Motor neuron (in vitro differentiated cells): ENCODE data around the gene MPPE1. TPM values are rescaled to one million over a fixed set of nuclear protein-coding genes. Genes with fewer than 3 reads are reported as not detected.
"Not testable (repeated sequence)": the region's sequence is repeated elsewhere in the genome, so short reads cannot be mapped to it uniquely, and the experiment has no call there.

ENCODE experiments used
- ATAC-seq, 8 experiments: fragments of 200-7000 bp; cut with Tn5 transposase; replicated peaks in 6 of 8; 2 replicates each; pipeline ENCODE4 v1.8.0; 2021; ENCODE audit warnings: mild to moderate bottlenecking in 8 of 8, moderate library complexity in 8 of 8
- H3K27ac ChIP-seq, 2 donors: fragments of 250-450 bp; sonication (Bioruptor Pico); 2 replicates each; pipeline ENCODE4 v1.9.0; 2021; ENCODE audit warnings: antibody characterized with exemption in 2 of 2, mild to moderate bottlenecking in 2 of 2, moderate library complexity in 1 of 2
- H3K4me1 ChIP-seq, 2 donors: fragments of 250-450 bp; sonication (Bioruptor Pico); replicated peaks in 1 of 2; 2 replicates each; pipeline ENCODE4 v1.6.1; 2021; ENCODE audit warnings: antibody characterized with exemption in 2 of 2, mild to moderate bottlenecking in 2 of 2, moderate library complexity in 1 of 2
- H3K4me3 ChIP-seq, 5 donors: fragments of 250-450 bp; sonication (Bioruptor Pico); 2 replicates each; pipeline ENCODE4 v1.9.0; 2021; ENCODE audit warnings: antibody characterized with exemption in 5 of 5, mild to moderate bottlenecking in 5 of 5, moderate library complexity in 4 of 5
- WGBS, 10 experiments: fragments of 450-650 bp; shearing (Covaris generic); methylation state at CpG; one replicate each; pipeline ENCODE4 v1.0.0; 2022; 5-methylcytosine and 5-hydroxymethylcytosine counted together
- in situ Hi-C, 9 experiments: fragments of 400-800 bp; cut with MboI; loops; one replicate each; pipeline ENCODE4 v1.15.0; 2021; ENCODE audit warnings: low sequenced_read_pairs in 9 of 9, low pct_unique_long_range_greater_than_20kb in 2 of 9; ENCODE audit not compliant: unreplicated experiment in 9 of 9
- total RNA-seq, 8 experiments: library from RNA; unstranded; fragments of 300-600 nt; gene quantifications; 2 replicates each; pipeline versions ENCODE4 v1.2.3 to v1.2.4, GENCODE V29; 2022

The MPPE1 gene
- total RNA-seq, 8 experiments from 2014 or later, result 13.9 to 41.3 (median 23.5) TPM

DNA sequence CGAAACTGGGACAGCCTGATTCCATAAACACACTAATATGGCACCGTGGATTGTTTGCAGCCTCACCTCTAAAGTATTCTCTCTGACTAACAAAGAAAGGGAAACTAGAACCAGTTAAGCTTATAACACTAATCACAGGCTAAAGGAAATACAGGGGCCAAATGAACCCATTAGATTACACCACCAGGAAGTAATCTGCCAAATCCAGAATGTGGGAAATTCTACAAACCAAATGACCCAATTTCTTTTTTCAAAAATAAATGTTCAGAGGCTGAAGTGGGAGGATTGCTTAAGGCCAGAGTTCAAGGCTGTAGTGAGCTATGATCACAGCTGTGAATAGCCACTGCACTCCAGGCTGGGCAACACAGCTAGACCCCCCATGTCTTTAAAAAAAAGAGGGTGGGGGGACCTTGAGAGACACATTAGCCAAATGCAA, 1.5 kb upstream of the MPPE1 start:
- no peak overlapping the region for H3K27ac ChIP-seq
- peak overlapping the region in 1 of 5 donors; percentile 65 for H3K4me3 ChIP-seq
- WGBS, 10 experiments, result 8 to 100% (median 67%) methylated on average over 1 to 2 of the region's 2 CpGs; no CpG with 5 or more reads in 4 of the 10 experiments
- in situ Hi-C loops, result no loop called here
- no peak for ATAC-seq
- peaks cover 7% of the 10 kb centered on the region in 2 donors for H3K4me1 ChIP-seq

DNA sequence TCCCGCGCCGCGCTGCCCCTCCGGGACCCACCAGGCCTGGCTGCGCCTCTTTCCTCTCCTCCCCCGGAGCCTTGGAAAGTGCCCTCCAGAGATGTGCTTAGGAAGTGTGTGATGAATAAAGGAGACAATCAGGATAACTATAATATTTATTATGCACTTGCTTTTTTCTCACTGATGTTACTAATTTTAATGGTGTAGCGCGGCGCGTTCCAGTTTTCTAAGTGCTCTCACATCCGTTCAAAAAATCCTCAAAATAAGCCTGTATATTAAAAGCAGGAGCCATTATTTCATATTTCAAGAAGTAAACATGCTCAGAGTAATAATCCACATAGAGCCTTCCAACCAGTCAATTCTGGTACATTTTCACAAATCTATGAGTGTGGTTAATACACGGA, 941 bp upstream of the MPPE1 start:
- ATAC-seq, result no peak
- in situ Hi-C loops, result no loop called here
- Histone ChIP-seq H3K4me1 (peaks cover 7% of the 10 kb centered on the region in 2 donors), H3K4me3 (peak overlapping the region; percentile 61 to 84 (median 66)), H3K27ac (peak overlapping the region; percentile 85 to 90)
- WGBS, 10 experiments, result 24 to 100% (median 80%) methylated on average over 1 to 6 of the region's 13 CpGs; no CpG with 5 or more reads in 4 of the 10 experiments

DNA sequence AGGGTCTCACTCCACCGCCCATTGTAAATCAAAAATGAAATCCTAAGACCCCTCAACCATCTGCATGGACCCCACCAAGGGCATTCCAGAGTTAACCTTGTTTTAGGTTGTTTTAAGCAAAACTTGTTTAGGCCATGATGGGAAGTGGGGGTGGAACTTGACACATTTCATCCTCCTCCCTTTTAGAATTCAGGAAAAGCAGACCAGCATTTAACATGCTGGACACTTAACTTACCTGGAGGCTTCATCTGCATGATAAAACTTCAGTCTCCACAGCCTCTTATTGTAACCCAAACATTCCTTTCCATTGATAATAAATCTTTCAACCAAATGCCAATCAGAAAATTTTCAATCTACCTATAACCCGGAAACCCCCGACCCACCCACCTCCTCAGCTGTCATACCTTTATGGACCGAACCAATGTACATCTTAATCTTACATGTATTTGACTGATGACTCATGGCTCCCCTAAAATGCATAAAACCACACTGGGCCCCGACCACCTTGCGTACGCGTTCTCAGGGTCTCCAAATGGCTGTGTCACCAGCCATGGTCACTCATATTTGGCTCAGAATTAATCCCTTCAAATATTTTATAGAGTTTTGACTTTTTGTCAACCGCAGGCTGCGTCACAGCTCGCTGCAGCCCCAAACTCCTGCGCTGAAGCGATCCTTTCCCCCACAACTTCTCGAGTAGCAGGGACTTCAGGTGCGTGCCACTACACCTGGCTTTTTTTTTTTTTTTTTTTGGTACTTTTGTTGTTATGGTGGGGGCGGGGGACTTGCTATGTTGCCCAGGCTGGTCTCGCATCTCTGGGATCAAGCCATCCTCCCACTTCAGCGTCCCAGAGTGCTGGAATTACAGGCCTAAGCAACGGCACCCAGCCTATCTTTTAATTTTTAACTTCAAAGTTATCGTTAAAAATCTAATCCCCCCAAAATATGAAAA, 917 bp downstream of the MPPE1 start:
- in situ Hi-C loops, result no loop called here
- WGBS, 10 experiments, result 33 to 70% (median 52%) methylated on average over 2 to 19 of the region's 20 CpGs
- H3K4me3 ChIP-seq, result peak overlapping the region; percentile 61 to 84 (median 66)
- ATAC-seq, result no peak
- no peak overlapping the region for H3K27ac ChIP-seq
- H3K4me1 ChIP-seq, result peaks cover 7% of the 10 kb centered on the region in 2 donors

DNA sequence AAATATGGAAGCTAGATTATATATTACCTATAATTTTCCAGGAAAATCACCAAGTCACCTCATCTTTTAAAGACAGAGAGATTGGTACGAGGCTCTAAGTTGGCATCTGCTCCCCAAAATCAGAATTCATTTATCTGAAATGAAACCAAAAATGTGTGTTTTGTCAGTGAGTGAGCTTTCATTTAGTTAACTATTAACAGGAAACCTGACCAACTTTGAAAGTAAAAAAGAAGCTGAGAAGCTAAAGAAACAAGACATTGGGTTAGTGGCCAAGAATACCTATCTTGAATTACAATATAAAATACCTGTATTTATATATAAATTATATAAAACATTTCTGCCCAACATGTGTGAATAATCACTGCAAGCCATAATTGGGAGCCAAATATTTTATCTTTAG, 1.9 kb downstream of the MPPE1 start:
- 40 to 100% (median 100%) methylated on average over 1 of the region's 1 CpG; no CpG with 5 or more reads in 4 of the 10 experiments for WGBS, 10 experiments
- H3K4me1 ChIP-seq, result peaks cover 7% of the 10 kb centered on the region in 2 donors
- ATAC-seq, result no peak
- in situ Hi-C loops, result no loop called here
- H3K27ac ChIP-seq, result no peak overlapping the region
- H3K4me3 ChIP-seq, result no peak overlapping the region

DNA sequence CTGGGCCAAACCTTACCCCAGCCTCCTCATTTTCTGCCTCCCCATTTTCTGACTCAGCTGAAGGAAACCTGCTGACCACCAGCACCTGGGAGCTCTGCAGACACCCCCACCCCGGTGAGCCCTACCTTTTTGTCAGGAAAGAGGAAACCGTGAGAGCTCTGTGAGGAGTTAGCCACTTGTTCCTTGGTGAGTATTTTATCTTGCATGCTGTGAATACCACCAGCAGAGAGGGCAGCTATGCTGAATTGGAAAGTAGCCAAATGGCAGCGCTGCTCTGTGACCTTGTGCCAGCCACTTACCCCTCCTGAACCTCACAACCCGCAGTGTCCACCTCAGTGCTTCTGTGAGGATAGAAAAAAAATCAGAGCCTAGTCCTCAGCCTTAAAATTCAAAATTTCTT, 2.5 kb downstream of the MPPE1 start:
- ATAC-seq, result no peak
- Histone ChIP-seq H3K4me3 (no peak overlapping the region), H3K27ac (no peak overlapping the region), H3K4me1 (peaks cover 7% of the 10 kb centered on the region in 2 donors)
- 78 to 100% (median 82%) methylated on average over 1 to 3 of the region's 4 CpGs; no CpG with 5 or more reads in 4 of the 10 experiments for WGBS, 10 experiments
- in situ Hi-C loops, result no loop called here

DNA sequence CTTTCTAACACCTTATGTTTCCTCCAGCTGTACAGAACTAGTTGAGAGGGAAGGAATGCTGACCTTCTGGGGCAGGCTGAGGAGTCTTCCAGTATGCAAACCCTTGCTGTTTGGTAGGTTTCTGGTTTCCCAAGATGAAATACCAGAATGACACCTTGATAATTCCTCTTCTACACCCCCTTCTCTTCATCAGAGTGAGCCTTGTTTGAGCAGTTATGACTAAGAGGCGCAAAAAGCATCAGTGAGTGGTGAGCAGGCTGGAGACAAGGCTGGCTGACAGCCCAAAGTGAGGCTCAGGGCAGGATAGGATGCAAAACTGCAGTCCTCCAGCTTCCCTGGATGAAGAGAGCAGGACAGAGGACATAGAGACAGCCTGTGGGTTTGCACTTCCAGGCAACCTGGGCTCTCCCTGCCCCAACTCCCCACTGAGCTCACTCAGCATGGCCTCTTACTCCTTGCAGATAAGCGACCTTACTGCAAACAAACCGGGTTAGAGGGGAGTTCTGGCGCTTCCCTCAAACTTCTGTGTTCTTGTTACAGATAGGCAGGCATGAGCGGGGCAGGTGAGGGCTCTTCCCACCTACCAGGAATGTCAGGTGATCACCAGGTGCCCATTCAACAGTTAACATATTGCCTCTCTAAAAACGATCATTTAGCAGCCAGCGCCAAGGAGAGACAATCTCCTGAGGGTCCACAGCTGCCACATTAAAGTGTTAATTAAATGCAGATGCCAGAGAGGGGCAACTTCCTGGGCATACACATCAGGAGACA, 5.4 kb downstream of the MPPE1 start:
- 43 to 87% (median 58%) methylated on average over 1 to 6 of the region's 7 CpGs; no CpG with 5 or more reads in 2 of the 10 experiments for WGBS, 10 experiments
- in situ Hi-C loops, result no loop called here
- no peak overlapping the region for H3K27ac ChIP-seq

DNA sequence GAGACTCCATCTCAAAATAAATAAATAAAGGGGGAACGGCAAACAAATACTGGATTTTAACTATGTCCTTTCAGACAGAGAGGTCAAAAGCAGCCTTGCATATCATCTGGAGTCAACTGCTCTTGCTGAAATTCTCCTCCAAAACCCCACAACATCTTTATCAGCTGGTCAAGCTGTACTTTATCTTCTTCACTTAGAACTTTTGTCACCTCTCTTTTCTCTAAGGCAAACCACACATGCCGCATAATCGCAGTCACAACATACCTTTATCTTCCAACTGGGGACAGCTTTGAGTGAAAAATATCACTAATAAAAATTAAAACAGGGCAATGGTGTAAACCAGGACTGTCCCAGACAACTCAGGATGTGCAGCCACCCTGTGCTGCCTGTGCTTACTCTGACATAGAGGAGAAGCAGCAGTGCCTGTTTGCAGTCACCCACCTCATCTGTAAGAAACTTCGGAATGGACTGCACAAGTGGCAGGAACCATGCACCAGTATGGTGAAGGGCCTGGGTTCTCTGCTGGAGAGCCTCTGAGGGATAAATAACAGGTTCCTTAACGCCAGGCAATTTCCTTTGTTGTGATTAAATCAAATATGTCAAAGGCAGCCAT, 6.2 kb downstream of the MPPE1 start:
- H3K4me3 ChIP-seq, result no peak overlapping the region
- no peak for ATAC-seq
- WGBS, 10 experiments, result 33 to 100% (median 91%) methylated on average over 1 to 5 of the region's 5 CpGs
- H3K27ac ChIP-seq, result no peak overlapping the region
- H3K4me1 ChIP-seq, result peaks cover 1 to 2% of the 10 kb centered on the region in 2 donors
- in situ Hi-C loops, result no loop called here

More for the DNA sequence above, 5.4 kb downstream of the MPPE1 start:
- no peak for ATAC-seq
- H3K4me1 ChIP-seq, result peaks cover 7% of the 10 kb centered on the region in 2 donors
- no peak overlapping the region for H3K4me3 ChIP-seq

DNA sequence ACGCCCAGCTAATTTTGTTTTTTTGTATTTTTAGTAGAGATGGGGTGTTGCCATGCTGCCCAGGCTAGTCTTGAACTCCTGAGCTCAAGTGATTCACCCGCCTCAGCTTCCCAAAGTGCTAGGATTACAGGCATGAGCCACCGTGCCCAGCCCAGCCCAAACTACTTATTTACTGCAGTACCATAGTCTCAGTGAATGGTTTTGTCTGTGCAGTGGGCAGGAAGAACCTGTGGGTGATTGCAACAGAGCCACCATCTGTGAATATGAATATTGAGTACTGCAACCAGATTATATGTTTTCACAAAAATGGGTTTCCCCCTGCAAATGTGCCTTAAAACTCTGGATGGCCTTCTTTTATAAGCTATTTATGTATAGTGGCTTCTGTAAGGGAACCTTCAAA, 9.1 kb downstream of the MPPE1 start:
- Histone ChIP-seq H3K4me1 (no peaks in the 10 kb centered on the region), H3K27ac (no peak overlapping the region), H3K4me3 (no peak overlapping the region)
- in situ Hi-C loops, result no loop called here
- WGBS, 10 experiments, result 80 to 100% (median 100%) methylated on average over 1 to 3 of the region's 3 CpGs; no CpG with 5 or more reads in 5 of the 10 experiments
- ATAC-seq, result no peak

DNA sequence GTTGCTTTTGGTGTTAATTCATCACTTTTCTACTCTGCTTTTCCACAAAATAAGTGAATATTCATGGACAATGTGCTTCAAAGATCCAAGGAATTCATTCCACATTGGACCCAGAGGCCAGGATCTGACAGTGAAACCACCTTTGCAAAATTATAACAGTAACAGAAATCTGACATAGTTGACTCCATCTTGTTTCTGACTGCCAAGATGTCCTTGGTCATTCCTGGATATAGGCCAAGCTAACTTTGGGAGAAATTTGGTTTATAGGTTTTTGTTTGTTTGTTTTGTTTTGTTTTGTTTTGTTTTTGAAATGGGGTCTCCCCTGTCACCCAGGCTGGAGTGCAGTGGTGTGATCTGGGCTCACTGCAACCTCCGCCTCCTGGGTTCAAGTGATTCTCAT, 10.3 kb downstream of the MPPE1 start:
- no peak for ATAC-seq
- H3K27ac ChIP-seq, result no peak overlapping the region
- WGBS, 10 experiments, result 60 to 100% (median 100%) methylated on average over 1 of the region's 1 CpG; no CpG with 5 or more reads in 7 of the 10 experiments
- no peak overlapping the region for H3K4me3 ChIP-seq
- no peaks in the 10 kb centered on the region for H3K4me1 ChIP-seq
- in situ Hi-C loops, result no loop called here

DNA sequence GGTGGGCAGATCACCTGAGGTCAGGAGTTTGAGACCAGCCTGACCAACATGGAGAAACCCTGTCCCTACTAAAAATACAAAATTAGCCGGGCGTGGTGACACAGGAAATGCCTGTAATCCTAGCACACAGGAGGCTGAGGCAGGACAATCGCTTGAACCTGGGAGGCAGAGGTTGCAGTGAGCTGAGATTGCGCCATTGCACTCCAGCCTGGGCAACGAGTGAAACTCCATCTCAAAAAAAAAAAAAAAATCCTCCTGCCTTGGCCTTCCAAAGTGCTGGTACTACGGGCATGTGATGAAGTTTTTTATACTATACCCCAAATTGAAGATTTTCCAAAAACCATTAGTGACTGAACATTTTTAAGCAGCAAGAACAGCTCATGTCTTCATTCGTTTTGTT, 15.7 kb downstream of the MPPE1 start:
- WGBS, 10 experiments, result 65 to 100% (median 90%) methylated on average over 2 to 6 of the region's 7 CpGs; no CpG with 5 or more reads in 2 of the 10 experiments
- H3K4me3 ChIP-seq, H3K4me1 ChIP-seq, ATAC-seq, H3K27ac ChIP-seq, in situ Hi-C loops: not testable (repeated sequence)

DNA sequence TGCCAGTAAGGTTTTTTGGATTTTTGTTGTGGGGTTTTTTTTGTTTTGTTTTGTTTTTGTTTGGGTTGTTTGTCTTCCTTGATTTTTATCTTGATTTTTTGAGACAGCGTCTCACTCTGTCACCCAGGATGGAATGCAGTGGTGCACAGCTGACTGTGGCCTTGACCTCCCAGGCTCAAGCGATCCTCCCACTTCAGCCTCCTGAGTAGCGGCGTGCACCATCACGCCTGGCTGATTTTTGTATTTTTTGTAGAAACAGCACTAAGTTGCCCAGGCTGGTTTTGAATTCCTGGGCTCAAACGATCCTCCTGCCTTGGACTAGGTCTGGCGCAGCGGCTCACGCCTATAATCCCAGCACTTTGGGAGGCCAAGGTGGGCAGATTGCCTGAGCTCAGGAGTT, 16.4 kb downstream of the MPPE1 start:
- in situ Hi-C loops, result no loop called here
- H3K4me3 ChIP-seq, result no peak overlapping the region
- ATAC-seq, result no peak
- no peak overlapping the region for H3K27ac ChIP-seq
- H3K4me1 ChIP-seq, result no peaks in the 10 kb centered on the region
- WGBS, 10 experiments, result 89 to 100% (median 94%) methylated on average over 4 to 9 of the region's 9 CpGs; no CpG with 5 or more reads in 5 of the 10 experiments

DNA sequence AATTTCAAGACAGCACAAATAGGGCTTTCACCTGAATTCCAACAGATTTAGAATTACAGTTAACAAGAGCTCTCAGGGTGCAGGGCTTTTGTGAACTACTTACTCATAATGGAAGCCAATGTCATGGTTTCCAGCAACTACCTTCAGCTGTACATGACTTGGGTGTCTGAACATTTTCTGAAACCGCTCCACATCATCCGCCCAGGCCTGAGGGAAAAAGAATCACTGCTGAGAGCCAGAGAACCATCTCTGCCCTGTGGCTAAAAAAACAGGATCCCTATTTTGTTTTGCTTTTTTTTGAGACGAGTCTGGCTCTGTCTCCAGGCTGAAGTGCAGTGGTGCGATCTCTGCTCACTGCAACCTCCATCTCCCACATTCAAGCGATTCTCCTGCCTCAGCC, 18.8 kb downstream of the MPPE1 start:
- in situ Hi-C loops, result no loop called here
- Histone ChIP-seq H3K4me1 (no peaks in the 10 kb centered on the region), H3K27ac (no peak overlapping the region), H3K4me3 (no peak overlapping the region)
- no peak for ATAC-seq
- WGBS, 10 experiments, result 80 to 100% (median 100%) methylated on average over 1 to 5 of the region's 5 CpGs; no CpG with 5 or more reads in 4 of the 10 experiments
